NCI-H1436 (cell line): ENCODE results near the gene RGL1.

Source experiments
- DNase-seq: peaks from one replicate; lab custom pipeline; 2025; lab: John Stamatoyannopoulos, UW

Gene RGL1

GRCh38 chr1:183869664-183870063 lies 64.7 kb downstream of the RGL1 start:
- no peak for DNase-seq

DNA sequence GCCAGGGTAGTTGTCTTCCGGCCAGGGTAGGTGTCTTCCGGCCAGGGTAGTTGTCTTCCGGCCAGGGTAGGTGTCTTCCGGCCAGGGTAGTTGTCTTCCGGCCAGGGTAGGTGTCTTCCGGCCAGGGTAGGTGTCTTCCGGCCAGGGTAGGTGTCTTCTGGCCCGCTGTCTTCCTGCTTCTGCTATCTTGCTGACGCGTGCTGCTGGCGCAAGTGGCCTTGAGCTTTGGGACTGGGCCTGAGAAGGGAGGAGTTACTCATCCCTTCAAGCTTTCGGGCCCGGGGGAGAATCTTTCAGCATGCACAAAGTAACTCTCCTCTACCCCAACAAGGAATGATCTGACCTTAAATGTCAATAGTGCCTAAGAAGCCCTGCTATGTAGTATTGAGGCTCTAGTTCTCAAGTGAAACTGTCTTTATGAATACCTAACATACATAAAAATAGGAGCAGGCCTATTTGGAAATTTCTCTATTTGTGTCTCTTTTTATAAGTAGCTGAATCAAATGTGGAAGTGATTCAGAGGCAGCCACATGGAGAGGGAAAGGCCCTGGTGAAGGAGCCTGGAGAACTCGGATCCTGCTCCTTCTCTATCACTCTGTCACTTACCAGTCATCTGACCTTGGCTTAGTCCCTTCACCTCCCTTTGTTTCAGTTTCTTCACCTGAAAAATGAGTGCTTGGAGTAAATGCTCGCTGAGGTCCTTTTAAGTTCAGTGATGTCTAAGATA lies 65.6 kb downstream of the RGL1 start:
- no peak for DNase-seq

DNA sequence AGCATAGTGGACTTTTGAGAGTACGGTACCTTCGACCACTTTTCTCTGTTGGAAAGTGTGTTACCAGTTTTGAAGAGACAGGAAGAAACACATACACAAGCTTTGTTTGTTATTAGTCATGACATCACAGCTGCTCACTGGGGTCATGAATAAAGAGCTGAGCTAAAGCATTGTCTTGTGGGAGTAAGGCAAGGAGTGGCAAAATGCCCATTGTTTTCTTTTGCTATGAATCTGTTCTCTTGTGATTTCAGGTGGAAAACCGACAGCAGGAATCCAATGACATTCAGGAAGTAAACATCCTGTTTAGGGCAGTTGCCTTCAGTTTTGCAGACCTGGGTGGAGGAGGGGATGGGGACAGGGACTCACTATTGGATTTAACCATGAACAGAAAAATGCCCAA lies 66.2 kb downstream of the RGL1 start:
- DNase-seq = no peak

GRCh38 chr1:183871601-183872000 lies 66.7 kb downstream of the RGL1 start:
- DNase-seq = no peak

DNA sequence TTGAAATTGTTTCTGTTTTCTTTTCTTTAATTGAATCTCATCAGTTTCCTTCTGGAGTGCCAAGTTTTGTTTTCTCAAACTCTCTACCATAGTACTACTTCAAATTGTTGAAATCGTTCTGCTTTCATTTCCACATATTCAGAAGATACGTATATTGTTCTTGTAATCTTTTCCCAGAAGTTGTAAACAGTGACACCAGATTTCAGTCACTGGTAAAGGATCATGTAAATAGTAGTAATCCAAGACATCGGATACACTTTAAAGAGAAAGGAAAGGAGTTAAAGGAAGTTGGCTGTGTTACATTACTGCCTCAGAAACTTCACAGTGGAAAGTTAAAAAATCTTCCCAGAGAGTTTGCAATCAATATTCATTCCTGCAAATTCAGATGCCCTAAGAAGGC lies 67.5 kb downstream of the RGL1 start:
- DNase-seq = no peak

DNA sequence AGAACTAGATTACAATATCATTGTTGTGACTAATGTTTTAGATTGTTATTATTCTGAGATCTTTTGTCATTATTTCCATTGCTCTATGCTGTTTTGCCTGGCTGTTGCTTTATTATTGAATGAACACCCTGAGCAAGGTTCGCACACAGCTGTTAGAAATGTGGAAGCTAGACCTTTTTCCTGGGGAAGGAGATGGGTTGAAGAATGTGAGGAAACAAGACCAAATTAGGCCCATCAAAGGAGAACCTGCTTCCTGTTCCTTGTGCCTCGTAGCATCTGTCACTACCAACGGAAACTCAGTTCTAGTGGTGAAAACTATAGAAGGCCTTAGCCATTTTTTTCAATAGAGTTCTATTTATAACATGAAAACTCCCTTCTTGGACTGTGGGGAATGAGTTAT lies 68.7 kb downstream of the RGL1 start:
- no peak for DNase-seq

DNA sequence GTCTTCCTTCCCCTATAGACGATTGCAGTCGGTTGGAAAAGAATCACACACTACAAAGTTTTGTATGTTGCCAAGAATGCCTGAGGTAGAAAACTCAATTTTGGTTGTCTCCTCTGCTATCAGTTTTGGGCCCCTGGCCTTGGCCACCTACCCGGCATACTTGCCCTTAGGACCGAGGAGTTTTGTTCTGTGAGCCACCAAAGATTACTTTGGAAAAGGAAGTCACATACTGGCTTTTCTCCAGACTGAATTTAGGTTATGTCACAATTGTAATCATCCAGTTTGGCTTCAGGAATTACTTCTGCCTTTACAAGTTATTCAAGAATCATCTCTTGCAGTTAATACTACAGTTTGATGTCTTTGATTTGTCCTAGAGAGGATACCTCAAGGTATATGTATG lies 71.4 kb downstream of the RGL1 start:
- no peak for DNase-seq

GRCh38 chr1:183877053-183877720 lies 72.3 kb downstream of the RGL1 start:
- no peak for DNase-seq

- no peak for DNase-seq
Measured at GRCh38 chr1:183879494-183879893, 74.6 kb downstream of the RGL1 start.

DNA sequence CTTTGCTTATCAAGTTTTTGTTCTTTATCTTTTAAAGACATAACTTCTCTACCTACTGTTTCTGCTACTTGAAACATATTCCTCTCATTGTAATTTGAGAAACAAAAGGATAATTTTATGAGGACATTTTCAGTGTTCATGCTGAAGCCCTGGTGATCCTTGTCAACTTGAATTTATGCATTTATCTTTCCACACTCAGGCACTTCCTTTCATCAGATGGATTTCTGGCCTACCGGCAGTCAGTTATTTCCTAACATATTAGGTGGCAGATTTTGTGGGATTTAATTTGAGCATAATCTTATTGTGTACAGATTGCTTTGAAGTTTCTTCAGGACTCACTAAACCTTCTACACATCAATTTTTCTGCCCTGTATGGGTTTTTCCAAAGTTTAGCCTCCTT lies 75.0 kb downstream of the RGL1 start:
- no peak for DNase-seq

GRCh38 chr1:183880531-183881243 lies 75.8 kb downstream of the RGL1 start:
- no peak for DNase-seq

DNA sequence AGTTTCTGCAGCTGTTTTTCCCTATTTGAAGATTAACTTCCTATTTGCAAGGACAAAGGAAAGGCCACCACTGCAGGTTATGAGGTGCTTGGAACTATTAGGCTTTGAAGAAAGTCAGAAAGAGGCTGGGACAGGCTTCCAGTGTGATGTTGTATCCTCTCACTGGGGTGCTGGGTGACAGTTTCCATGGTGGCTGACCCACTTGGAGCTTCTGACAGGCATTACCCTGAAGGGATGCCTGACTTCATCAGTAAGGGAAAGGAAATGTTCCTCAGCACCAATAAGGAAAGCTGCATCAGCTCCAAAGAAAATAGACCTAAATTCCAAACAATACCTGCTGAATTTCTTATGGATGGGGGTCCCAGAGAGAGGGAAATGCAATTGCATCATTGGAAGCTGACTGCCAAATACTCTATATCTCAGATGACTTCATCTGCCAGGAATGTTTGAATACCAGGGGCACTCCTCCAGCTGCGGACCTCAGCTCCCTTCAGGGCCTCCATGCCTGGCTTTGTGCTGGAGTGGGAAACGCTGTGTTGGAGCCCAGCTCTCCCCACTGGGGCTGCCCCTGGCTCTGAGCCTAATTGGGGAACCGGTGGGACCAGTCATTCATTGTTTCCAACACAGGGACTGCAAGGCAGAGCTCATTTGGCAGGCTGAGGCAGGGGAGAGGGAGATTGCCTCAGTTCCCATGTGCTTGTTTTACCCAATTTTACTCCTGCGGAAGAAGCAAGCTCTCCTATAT lies 76.6 kb downstream of the RGL1 start:
- DNase-seq = no peak

DNA sequence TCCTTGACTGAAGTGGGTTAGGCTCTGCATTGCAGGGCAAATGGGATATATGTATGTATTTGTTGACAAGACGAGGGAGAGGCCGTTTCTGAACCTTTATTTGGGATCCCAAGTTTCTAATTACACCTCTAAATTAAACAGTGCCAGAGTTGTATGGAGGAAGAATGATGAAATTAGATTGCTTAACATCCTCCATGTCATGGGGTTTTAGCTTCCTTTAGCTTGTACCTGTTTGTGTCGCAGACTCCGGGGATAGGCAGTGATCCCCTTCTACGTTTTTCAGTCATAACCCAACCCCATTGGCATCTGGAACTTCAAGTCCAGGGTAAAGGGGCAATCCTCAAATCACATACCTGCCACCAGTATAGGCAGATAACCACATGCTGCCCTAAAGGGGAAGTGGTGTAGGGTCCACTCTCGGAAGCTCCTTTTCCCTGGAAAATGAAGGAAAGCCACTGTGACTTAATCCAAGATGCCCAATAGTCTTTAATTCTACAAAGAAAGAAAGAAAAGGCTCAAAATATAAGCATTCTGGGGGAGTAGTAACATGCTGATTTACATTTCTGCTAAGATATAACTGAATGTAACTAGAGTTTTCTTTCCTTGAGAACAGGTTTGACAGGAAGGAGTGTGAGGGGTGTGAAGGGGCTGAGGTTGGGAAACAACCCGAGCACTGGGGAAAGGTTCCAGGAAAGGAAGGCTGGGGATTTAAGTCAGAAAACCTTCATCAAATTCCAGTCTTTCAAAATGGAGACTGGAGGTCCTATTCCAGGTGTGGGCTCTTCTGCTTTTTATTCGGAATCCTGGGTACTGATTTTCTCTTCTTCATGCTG lies 77.6 kb downstream of the RGL1 start:
- no peak for DNase-seq

DNA sequence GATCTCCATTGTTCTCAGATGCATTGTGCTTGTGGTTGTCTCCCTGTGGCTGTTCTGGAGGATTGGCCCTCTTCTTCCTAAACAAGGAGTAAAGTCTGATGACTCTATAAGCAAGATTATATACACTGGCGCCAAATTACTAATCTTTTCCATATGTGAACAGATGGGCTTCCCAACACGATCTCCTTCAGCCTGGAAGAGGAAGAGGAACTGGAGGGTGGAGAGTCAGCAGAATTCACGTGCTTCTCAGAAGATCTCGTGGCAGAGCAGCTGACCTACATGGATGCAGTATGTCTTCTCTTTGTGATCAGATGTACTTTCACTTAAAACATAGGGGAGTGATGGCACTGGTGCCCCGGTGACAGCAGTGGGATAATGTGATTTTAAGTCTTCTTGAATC lies 78.7 kb downstream of the RGL1 start:
- no peak for DNase-seq

- no peak for DNase-seq
Measured at GRCh38 chr1:183884526-183884925, 79.6 kb downstream of the RGL1 start.

DNA sequence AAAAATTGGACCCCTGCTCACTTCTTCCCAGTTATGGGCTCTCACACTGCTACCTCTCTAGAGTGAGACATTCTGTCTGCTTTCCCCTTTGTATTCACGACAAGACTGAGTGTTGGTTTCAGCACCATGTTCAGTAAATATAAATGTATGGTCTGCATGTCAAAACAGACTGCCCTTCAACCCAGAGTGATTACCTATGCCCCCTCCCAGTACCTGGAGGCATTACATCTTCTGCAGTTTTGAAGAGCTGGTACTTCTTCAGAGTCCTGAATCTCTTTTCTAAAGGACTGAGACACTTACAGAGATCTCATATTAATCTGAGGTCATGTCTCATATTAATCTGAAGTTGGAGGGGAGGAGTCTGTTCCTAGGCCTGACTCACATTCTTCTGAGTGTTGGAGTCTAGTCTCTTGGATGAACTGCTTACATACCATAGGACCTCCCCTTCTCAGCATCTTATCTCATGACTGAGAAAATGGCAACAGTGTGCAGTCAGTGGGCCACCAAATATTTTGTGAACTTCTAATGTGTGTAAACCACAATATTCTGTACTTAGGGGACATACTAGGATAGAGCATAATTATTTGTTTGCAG lies 80.3 kb downstream of the RGL1 start:
- DNase-seq = no peak

DNA sequence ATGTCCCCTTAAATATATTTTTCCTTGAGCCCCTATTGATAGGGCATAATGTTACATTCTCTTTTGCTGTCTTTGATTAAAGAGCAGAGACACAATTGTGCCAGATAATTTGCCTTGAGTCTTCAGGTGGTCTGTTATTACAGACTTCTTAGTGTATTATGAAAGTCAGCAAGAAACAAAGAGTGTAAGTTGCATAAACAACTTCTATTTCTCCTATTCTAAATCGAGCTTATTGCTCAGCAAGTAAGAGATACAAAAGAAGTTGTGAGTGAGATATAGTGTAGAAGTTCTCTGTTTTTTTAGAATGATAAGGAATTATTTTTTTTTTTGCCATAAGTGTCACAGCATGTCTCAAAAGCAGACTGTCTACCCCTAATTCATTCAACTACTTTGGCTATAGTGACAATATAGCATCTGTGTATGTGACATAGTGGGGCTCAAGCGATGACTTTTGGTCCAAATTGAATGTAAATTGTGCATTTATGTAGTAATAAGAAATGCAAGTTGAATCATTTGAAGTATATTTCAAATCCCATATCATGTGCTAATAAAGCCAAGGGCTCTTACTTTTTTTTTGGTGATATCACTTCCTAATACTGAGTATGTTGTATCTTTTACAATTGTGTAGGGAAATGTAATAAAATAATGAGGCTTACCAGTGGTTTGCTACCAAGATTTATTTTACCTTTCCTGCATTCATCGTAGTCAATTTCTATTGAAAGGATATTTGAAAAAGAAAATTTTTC lies 81.3 kb downstream of the RGL1 start:
- DNase-seq = no peak

DNA sequence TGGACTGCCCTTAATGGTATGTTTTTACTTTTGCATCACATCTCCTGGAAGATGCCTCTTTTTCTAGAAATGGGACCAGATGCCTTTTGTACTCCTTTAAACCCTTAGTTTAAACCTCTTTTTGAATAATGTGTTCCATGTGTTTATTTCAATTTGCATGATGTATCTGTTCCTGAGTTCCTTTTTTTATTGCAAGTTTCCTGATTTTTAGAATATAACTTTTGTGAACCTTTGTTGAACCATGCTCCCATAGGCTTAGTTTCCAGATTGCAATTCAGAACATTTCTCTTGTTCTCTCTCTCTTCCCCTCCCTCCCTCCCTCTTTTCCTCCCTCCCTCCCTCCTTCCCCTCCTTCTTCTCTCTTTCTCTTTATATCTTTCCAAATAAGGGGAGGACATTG lies 81.9 kb downstream of the RGL1 start:
- DNase-seq = no peak

DNA sequence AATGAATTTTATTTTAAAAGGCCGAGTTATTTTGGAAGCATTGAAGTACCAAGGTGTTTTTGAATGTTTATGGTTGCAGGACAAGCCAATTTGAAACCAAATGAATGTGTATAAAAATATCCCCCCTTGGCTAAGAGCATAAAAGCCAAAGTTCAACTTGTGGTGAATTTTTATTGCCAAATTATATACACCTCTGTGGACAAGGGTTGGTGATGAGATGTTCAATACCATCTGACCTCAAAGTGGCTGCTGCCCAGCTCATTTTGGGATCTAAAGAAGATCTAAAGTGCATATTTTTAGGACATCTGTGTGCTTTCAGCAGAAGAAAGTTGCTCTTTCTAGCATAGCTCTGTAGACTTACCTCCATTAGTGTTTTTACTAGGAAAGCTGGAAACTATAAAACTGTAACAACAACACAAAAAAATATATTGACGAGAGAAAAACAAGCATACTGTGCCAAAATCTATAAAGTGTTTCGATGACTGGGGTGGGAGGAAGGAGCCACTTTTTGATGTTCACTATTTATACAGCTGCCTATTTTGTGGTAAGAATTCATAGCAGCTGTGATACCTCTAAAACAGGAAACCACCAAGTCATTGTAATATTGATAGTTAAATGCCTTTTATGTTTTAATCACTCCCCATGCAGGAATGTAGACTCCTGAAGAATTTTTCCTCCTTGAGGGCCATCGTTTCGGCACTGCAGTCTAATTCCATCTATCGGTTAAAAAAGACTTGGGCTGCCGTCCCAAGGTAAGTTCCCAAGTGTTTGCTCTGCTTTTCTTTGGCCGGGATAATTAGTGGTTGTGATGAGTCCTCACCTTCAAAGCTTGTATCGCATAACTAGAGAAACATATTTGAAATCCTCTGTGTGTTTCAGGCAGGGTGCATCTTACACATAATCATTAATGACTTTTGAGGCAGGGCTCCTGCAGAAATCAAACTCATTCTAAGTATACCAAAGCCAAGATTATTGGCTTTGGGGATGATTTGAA lies 83.2 kb downstream of the RGL1 start:
- no peak for DNase-seq
